Activated CD4-positive, CD25-positive, alpha-beta regulatory T cell treated with anti-CD3 and anti-CD28 coated beads, Interleukin-2, amount 50 U/mL, for 24 hours (primary cell): ENCODE results near the gene QSOX1.

Experiments
- ATAC-seq, 2 donors: fragments of 150-1000 bp; cut with Tn5 transposase; one replicate each; pipeline ENCODE4 v1.10.0; 2021; ENCODE audit warnings: mild to moderate bottlenecking in 1 of 2, moderate library complexity in 1 of 2

The QSOX1 gene

DNA sequence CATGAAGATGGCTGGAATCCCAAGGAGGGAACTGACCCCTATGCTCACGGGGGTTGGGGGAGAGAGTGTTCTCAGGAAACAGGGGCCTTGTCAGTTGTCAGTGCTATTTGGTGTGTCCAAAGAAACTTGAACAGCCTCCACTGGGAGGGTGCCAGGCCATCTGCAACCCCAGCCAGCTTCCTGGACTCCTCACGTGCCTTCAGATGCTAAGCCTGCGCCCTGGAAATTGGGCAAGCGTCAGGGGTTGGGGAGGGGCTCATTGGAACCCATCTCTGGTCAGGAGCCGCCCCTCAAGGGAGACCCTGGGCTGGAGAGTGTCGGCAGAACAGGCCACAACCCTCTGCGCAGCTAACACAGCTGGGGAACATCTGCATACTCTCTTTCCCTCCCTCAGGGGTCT is 62.3 kb downstream of the QSOX1 start:
- ATAC-seq = no peak

- no peak for ATAC-seq
These were observed 64.4 kb downstream of the QSOX1 start for GRCh38 chr1:180218806-180219765.

DNA sequence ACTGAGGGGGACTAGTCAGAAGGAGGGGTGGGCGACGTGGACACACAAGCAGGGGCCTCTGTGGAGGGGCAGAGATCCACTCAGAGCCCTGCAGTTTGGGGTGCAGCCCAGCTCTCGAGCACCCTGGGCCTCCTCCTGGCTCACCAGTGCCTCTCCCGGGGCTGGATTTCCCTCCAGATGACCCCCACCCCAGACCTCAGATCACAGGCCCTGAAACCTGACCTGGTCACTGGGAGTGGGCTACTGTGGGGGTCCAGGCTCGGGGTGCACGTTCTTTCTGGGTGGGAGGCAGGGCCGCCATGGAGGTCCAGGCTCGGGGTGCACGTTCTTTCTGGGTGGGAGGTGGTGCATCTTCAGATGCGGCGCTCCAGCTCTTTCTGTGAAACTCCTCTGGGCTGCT is 65.1 kb downstream of the QSOX1 start:
- no peak for ATAC-seq

DNA sequence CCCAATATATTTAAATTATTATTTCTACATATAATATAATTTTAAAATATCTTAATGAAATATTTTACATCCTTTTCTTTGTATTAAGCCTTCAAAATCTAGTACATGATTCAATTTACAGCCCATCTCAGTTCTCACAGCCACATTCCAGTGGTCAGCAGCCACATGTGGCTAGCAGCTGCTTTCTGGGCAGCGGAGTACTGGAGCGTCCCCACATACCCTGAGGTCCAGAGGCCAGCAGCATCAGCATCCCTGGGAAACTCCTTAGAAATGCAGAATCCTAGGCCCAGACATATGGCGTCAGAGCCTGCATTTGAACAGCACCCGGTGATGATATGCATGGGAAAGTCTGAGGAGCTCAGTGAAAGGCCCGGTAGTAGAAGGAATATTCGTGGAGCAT is 66.8 kb downstream of the QSOX1 start:
- no peak for ATAC-seq

DNA sequence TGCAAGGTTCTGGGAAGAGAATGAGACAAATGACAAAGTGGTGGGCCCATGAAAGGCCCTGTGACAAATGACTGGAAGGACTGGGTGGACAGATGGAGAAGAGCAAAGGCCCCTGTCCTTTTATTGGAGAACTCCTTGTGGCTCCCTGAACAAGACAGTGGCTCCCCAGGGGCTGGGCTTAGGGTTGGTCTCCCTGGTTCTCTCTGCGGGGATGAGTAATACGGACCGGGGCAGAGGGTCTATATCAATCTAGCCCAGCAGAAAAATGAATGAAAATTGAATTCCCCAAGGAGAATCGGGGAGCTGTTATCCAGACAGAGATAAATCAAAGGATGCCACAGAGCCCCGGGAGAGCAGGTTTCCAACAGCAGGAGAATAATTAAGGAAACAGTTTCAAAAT is 70.2 kb downstream of the QSOX1 start:
- no peak for ATAC-seq

GRCh38 chr1:180225403-180225802 is 70.7 kb downstream of the QSOX1 start:
- ATAC-seq = no peak

DNA sequence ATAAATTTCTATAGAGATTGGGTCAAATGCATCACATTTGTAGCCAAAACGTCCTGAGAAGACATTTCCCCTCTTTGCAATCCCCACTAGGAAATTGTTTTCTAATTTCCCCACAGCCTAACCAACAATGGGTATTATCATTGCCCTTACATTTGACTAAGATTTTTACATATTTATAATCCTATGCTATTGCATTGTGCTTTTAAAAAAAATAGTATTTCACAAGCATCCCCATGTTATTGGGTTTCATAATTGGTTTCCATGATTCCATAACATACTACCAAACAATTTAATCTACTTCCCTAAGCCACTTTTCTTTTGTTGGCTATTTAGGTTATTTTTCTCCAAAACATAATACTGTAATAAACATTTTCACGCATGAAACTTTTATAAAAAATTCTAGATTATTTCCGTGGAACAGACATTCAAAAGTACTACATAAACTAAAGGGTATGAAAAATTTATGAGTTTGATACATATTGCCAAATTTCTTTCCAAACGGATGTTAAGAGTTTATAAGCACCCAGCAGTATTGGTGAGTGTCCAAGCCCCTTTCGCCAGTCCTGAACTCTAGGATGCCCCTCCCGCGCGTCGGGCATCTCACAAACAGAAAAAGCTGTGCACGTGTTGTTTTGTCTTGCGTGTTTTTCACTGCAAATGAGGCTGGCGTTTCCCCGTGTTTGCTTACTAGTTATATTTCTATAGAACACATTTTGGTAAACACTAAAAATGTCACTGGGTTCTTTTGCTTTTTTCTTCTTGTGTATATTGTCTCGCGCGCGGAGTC is 73.4 kb downstream of the QSOX1 start:
- ATAC-seq = no peak

- no peak for ATAC-seq
These were observed 74.2 kb downstream of the QSOX1 start for GRCh38 chr1:180228648-180229482.

- peak; percentile 14 to 36 for ATAC-seq
These were observed 75.1 kb downstream of the QSOX1 start, which contains the start of gene LHX4 for GRCh38 chr1:180229483-180230415. LHX4 (plus strand) TSS chr1:180230264; CDS start chr1:180230530, 266 bp downstream.

- peak in 1 of 2 donors; percentile 7 for ATAC-seq
These were observed 75.7 kb downstream of the QSOX1 start for GRCh38 chr1:180230416-180230790.

- ATAC-seq = no peak
These were observed 76.3 kb downstream of the QSOX1 start for GRCh38 chr1:180230791-180231505.

DNA sequence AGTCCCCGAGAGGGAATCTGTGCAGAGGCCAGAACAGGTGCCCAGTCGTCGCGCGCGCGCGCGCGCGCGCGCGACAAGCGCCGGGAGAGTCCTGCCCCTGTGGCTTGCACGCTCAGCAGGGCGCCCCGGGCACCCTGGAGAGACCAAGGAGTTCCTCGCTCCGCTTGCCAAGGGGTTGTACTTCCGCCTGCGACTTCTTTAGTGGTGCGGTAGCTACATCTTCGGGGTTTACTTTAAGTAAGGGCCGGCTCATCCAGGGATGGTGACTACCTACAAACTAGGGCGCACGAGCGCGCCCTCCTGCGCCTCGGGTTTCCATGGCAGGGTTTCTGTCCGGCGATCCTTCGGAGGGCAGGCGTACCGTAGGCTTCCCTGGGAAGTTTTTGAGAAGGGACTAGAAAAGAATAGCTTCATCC is 76.8 kb downstream of the QSOX1 start:
- ATAC-seq = no peak

DNA sequence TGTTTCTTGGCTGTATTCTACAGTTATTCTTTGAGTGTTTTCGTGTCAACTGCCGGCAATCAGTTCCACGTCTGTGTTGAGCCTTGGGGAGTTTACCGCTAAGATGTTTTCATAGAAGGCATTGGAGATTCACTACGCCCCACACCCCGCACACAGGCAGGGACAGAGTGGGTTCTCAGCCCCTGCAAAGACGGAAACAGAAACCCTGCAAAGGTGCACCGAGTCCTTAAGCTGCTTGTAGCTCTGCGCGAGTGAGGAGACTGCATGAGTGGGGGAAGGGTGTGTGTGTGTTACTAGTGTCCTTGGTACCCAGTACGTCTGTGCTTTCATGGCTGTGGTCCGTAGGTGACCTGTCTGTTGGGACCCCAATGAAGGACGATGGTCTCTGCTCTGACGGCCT is 77.3 kb downstream of the QSOX1 start:
- no peak for ATAC-seq

- ATAC-seq = no peak
These were observed 77.9 kb downstream of the QSOX1 start for GRCh38 chr1:180232521-180233043.

DNA sequence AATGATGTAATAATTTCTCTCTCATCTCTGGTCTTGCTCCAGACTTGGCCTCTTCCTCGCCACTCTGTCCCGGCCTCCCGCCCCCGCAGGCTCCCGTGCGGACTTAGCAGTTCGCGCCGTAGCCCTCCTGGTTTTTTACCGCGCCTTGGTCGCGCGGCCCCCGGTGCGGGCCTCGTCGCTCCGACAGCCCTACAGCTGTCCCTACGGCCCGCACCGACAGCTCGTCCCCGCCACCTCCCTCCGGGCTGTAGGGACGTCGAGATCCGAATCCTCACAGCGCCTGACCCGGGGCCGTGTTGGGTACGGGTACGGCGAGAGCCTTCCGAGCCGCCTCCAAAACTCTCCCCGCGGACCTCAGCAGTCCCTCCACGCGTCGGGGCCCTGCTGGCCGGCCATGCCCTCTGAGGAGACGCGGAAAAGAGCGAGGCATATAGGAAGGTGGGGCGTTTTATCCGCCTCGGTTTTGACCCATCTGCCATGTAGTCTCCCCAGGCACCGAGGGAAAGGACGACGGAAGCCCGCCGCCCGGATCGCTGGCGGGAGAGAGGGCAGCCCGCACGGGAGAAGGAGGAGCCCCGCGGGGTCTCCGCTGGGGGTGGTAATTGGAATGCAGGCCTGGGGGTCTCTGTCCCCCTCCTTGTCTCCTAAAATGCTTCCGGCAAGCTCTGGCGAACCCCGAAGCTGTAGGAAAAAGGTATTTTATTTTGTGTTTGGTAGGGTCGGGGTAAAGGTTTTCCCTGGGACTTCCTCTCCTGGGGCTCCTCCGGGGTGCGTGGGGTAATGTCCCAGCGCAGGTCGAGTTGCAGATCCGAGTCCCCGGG is 78.7 kb downstream of the QSOX1 start:
- no peak for ATAC-seq

- no peak for ATAC-seq
These were observed 79.9 kb downstream of the QSOX1 start for GRCh38 chr1:180234369-180235076.

DNA sequence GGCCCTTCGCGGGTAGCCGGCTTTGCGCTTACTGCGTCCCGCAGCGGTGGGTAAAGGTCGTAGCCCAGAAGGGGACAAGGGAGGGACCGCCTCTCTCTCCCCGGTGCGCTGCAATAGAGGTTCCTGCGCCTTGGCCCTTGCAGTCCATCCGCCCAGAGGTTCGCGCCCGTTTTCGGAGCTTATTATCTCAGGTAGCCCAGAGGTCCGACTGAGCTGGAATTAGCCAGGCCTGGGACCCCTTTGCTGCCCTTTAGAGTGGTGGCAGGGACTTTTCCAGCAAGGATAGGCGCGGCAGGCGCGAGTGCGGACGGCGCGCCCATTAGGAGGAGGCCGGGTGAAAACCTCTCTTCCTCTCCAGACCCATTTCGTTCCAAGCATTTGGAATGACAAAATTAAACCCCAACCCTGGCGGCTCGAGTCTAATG is 80.4 kb downstream of the QSOX1 start:
- ATAC-seq = no peak

DNA sequence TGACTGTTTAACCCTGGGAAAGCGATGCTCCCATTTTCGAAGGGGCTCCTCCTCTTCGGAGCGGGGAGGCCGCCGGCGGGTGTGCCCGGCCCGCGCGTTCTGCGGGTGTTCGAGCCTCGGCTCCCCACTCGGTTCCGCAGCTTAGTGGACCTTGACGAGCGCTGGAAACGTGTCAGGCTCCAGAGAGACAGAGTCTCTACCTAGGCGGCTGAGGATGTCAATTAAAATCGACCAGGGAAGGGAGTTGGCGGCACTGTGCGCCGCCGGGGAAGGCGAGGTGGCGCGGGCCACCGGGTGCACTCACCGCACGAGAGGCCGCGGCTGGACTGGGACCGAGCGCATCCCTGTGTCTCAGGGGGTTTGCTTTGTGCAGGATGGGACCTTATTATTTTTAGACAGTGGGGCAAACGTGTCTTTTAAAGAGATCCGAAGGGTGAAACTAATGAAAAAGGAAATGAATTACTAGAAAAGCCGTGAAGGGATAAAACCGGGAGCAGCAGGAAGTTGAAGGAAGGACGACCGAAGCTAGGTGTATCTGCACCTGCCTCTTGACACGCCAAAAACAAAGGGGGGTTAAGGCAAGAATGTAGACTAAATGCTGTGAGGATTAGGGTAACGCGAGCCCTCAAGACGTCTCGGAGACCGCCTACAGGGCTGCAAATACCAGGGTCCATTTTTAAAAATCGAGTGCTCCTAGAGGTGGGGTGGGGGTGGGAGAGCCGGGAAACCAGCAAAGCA is 81.0 kb downstream of the QSOX1 start:
- no peak for ATAC-seq
